ENCODE data around the gene RFLNA.

DNA sequence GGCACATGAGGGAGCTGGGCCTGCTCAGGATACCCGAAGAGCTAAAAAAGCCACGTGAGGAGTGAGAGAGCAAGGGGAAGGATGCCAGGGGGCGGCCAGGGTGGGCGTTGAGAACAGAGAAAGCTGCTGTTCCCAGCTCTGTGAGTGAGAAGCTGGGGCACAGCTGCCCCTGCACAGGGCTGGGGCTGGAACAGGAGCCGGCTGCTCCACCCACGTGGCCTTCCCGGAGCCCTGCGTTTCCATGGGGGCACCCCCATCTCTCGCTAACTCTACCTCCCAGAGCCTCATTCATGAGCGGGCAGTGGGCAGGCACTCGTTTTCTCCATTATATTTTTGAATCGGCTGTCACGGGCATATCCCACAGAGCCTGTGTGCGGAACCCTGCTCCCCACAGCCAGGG, 42.7 kb downstream of the RFLNA start:
- TF ChIP-seq, protein P1, sequence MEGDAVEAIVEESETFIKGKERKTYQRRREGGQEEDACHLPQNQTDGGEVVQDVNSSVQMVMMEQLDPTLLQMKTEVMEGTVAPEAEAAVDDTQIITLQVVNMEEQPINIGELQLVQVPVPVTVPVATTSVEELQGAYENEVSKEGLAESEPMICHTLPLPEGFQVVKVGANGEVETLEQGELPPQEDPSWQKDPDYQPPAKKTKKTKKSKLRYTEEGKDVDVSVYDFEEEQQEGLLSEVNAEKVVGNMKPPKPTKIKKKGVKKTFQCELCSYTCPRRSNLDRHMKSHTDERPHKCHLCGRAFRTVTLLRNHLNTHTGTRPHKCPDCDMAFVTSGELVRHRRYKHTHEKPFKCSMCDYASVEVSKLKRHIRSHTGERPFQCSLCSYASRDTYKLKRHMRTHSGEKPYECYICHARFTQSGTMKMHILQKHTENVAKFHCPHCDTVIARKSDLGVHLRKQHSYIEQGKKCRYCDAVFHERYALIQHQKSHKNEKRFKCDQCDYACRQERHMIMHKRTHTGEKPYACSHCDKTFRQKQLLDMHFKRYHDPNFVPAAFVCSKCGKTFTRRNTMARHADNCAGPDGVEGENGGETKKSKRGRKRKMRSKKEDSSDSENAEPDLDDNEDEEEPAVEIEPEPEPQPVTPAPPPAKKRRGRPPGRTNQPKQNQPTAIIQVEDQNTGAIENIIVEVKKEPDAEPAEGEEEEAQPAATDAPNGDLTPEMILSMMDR (IDR thresholded peaks at IDR 0.05) = no peak
- TF ChIP-seq EP300 (IDR thresholded peaks at IDR 0.05) (no peak), POLR2A (IDR thresholded peaks at IDR 0.05) (no peak)
